Duodenal mucosa (tissue), 2 donors: Measurements from ENCODE around the gene PREP.

Experiments used
- H3K27ac ChIP-seq: one replicate; pipeline ENCODE4 v1.7.0; 2013; ENCODE audit warnings: low read depth, low read length
- H3K27me3 ChIP-seq, 2 donors: one replicate each; pipeline ENCODE4 v1.7.0; 2013; ENCODE audit warnings: low read length in 2 of 2, control low read depth in 1 of 2; ENCODE audit not compliant: insufficient read depth in 2 of 2, control insufficient read depth in 1 of 2
- H3K36me3 ChIP-seq, 2 donors: one replicate each; pipeline ENCODE4 v1.7.0; 2013; ENCODE audit warnings: low read length in 2 of 2, control low read depth in 1 of 2; ENCODE audit not compliant: insufficient read depth in 2 of 2, control insufficient read depth in 1 of 2
- H3K4me1 ChIP-seq, 2 donors: one replicate each; pipeline ENCODE4 v1.7.0; 2013; ENCODE audit warnings: low read length in 2 of 2, control low read depth in 1 of 2; ENCODE audit not compliant: insufficient read depth in 2 of 2, control insufficient read depth in 1 of 2
- H3K4me3 ChIP-seq, 2 donors: one replicate each; pipeline ENCODE4 v1.7.0; 2013; ENCODE audit warnings: low read length in 2 of 2, low read depth in 1 of 2
- H3K9ac ChIP-seq, 2 donors: one replicate each; pipeline ENCODE4 v1.7.0; 2013; ENCODE audit warnings: low read length in 2 of 2, low read depth in 1 of 2
- H3K9me3 ChIP-seq, 2 donors: one replicate each; pipeline ENCODE4 v1.7.0; 2013; ENCODE audit warnings: low read length in 2 of 2, control low read depth in 1 of 2; ENCODE audit not compliant: control insufficient read depth in 1 of 2

Gene PREP

DNA sequence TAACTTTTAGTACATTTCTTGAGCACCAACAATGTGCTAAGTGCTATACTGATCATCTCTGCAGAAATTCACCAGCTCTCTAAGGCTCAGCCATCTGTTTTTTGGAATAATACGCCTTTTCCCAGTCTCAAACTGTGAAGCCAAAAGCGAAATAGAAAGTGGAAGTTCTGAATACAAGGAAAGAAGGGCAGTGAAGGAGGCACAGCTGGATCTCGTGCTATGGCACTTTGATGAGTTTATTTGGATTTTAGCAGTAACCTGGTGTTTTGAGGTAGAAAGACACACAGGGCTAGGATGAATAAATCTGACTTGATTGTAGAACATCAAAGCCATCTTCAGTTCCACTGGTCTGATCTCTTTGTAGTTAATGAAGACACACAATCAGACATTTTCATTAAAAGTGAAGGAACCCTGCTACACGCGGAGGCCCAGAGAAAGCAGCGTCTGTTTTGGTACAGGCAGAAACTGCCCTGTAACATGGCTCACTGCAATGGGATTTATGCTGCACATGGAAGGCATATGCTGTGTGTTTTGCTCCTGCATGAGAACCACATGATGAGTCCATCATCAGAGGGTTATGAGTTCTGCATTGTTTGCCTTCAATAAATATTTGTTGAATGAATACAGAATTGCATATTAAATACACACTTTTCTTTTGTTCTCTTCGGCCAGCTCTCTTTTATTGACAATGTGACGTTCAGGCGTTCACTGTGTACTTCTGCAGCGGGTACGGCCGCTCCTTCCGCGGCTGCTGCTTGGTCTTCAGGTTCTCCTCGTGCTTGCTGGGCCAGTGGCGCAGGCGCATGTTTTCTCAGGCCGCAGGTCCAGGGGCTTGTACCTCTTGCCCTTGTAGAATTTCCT is 100.9 kb downstream of the PREP start:
- Histone ChIP-seq H3K36me3 (peaks cover 10 to 51% of the 10 kb centered on the region in 2 donors), H3K27me3 (no peaks in the 10 kb centered on the region), H3K4me3 (no peak overlapping the region), H3K9me3 (no peaks in the 10 kb centered on the region), H3K4me1 (no peaks in the 10 kb centered on the region), H3K9ac (no peak overlapping the region), H3K27ac (no peak overlapping the region)

- Histone ChIP-seq H3K27me3 (no peaks in the 10 kb centered on the region), H3K9me3 (no peaks in the 10 kb centered on the region), H3K36me3 (peaks cover 10 to 47% of the 10 kb centered on the region in 2 donors), H3K27ac (no peak overlapping the region), H3K4me1 (no peaks in the 10 kb centered on the region), H3K9ac (no peak overlapping the region), H3K4me3 (no peak overlapping the region)
Observed at GRCh38 chr6:105301072-105301503, 101.8 kb downstream of the PREP start.

GRCh38 chr6:105300090-105300489 is 102.8 kb downstream of the PREP start:
- Histone ChIP-seq H3K4me3 (no peak overlapping the region), H3K27me3 (no peaks in the 10 kb centered on the region), H3K9ac (no peak overlapping the region), H3K9me3 (no peaks in the 10 kb centered on the region), H3K4me1 (no peaks in the 10 kb centered on the region), H3K36me3 (peaks cover 10 to 46% of the 10 kb centered on the region in 2 donors), H3K27ac (no peak overlapping the region)

DNA sequence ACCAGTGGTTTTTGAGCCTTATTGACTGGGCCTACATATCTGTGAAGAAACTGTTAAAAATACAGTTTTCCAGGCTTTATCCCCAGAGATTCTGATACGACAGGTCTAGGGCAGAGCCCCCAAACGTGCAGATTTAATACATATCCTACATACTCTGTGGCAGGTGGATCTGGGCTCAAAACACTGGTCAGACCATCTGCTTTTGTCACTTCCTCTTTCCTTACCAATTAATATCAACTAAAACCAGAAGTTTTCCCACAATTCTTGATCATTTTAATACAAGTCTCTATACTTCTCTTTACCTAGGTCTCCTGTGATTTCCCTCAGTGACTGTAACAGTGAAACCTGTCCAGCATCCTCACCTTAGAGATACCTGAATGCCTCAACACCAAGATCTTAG is 108.8 kb downstream of the PREP start:
- H3K4me3 ChIP-seq, result no peak overlapping the region
- H3K4me1 ChIP-seq, result peaks cover 0 to 3% of the 10 kb centered on the region in 2 donors
- no peaks in the 10 kb centered on the region for H3K9me3 ChIP-seq
- H3K27me3 ChIP-seq, result no peaks in the 10 kb centered on the region
- no peak overlapping the region for H3K9ac ChIP-seq
- peaks cover 0 to 32% of the 10 kb centered on the region in 2 donors for H3K36me3 ChIP-seq
- no peak overlapping the region for H3K27ac ChIP-seq

- Histone ChIP-seq H3K36me3 (peaks cover 0 to 35% of the 10 kb centered on the region in 2 donors), H3K27me3 (no peaks in the 10 kb centered on the region), H3K4me1 (peaks cover 0 to 3% of the 10 kb centered on the region in 2 donors), H3K27ac (no peak overlapping the region), H3K9ac (no peak overlapping the region), H3K4me3 (no peak overlapping the region), H3K9me3 (no peaks in the 10 kb centered on the region)
Observed at GRCh38 chr6:105292689-105293339, 110.1 kb downstream of the PREP start.

DNA sequence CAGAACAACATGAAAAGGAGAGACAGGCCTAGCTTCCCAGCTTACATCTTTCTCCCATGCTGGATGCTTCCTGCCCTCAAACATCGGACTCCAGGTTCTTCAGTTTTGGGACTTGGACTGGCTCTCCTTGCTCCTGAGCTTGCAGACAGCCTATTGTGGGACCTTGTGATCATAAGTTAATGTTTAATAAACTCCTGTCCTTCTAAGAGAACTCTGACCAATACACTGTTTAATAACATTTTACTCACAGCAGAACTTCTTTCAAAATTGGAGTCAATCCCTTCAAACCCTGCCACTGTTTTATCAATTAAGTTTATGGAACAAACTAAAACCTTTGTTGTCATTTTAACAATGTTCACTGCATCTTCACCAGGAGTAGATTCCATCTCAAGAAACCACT is 111.4 kb downstream of the PREP start:
- no peaks in the 10 kb centered on the region for H3K27me3 ChIP-seq
- no peak overlapping the region for H3K4me3 ChIP-seq
- H3K27ac ChIP-seq, result no peak overlapping the region
- H3K4me1 ChIP-seq, result peaks cover 0 to 3% of the 10 kb centered on the region in 2 donors
- H3K36me3 ChIP-seq, result peaks cover 7 to 30% of the 10 kb centered on the region in 2 donors
- H3K9me3 ChIP-seq, result no peaks in the 10 kb centered on the region
- no peak overlapping the region for H3K9ac ChIP-seq

- Histone ChIP-seq H3K9me3 (no peaks in the 10 kb centered on the region), H3K27me3 (no peaks in the 10 kb centered on the region), H3K4me1 (no peaks in the 10 kb centered on the region), H3K27ac (no peak overlapping the region), H3K36me3 (peaks cover 46 to 82% of the 10 kb centered on the region in 2 donors), H3K4me3 (no peak overlapping the region), H3K9ac (no peak overlapping the region)
Observed at GRCh38 chr6:105282631-105283585, 120.0 kb downstream of the PREP start.

DNA sequence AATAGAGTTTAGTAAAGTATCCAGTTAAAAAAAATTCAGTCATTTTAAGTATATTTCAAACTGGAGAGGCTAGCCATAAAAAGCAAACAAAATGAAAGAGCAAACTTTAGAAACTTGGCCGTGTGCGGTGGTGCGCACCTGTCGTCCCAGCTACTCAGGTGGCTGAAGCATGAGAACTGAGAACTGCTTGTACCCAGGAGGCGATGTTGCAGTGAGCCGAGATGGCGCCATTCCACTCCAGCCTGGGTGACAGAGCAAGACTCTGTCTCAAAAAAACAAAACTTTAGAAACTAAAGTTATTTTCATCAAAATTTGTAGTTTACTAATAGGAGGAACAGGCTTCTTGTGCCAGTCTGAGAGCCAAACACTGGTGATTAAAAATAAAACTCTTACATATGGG is 122.8 kb downstream of the PREP start:
- Histone ChIP-seq H3K9me3 (no peaks in the 10 kb centered on the region), H3K36me3 (peaks cover 56 to 95% of the 10 kb centered on the region in 2 donors), H3K4me1 (no peaks in the 10 kb centered on the region), H3K27ac (no peak overlapping the region), H3K4me3 (no peak overlapping the region), H3K9ac (no peak overlapping the region), H3K27me3 (no peaks in the 10 kb centered on the region)

- Histone ChIP-seq H3K27me3 (no peaks in the 10 kb centered on the region), H3K4me3 (no peak overlapping the region), H3K36me3 (peaks cover 53 to 96% of the 10 kb centered on the region in 2 donors), H3K9ac (no peak overlapping the region), H3K9me3 (no peaks in the 10 kb centered on the region), H3K27ac (no peak overlapping the region), H3K4me1 (no peaks in the 10 kb centered on the region)
Observed at GRCh38 chr6:105279463-105279862, 123.4 kb downstream of the PREP start.
